HG03354 (cell line): Measurements from ENCODE around the gene TRMT11.
"Not testable (repeated sequence)": the region's sequence is repeated elsewhere in the genome, so short reads cannot be mapped to it uniquely, and the experiment has no call there.

Experiments used
- ATAC-seq: cut with Tn5 transposase; IDR thresholded peaks from one replicate; pipeline ENCODE4 v1.9.1; 2021; ENCODE audit warnings: mild to moderate bottlenecking; ENCODE audit not compliant: unreplicated experiment, poor library complexity, severe bottlenecking

Gene TRMT11

GRCh38 chr6:125986301-125987025 is at the start of gene TRMT11:
Gene TRMT11, plus strand, starts transcription at chr6:125986540. Its CDS starts 11 bp downstream, at chr6:125986551.
- peak; percentile 97 for ATAC-seq

- no peak for ATAC-seq
Measured at GRCh38 chr6:125939026-125939425, 47.3 kb upstream of the TRMT11 start.

GRCh38 chr6:125939791-125940190 is 46.5 kb upstream of the TRMT11 start:
- ATAC-seq = no peak

- ATAC-seq = no peak
Measured at GRCh38 chr6:125940247-125941041, 45.9 kb upstream of the TRMT11 start.

GRCh38 chr6:125942672-125943527 is 43.4 kb upstream of the TRMT11 start:
- no peak for ATAC-seq

- no peak for ATAC-seq
Measured at GRCh38 chr6:125943528-125944433, 42.6 kb upstream of the TRMT11 start.

- ATAC-seq = no peak
Measured at GRCh38 chr6:125944434-125944816, 41.9 kb upstream of the TRMT11 start.

- no peak for ATAC-seq
Measured at GRCh38 chr6:125944896-125945295, 41.4 kb upstream of the TRMT11 start.

- ATAC-seq = no peak
Measured at GRCh38 chr6:125945378-125946141, 40.8 kb upstream of the TRMT11 start.

GRCh38 chr6:125947615-125948014 is 38.7 kb upstream of the TRMT11 start:
- ATAC-seq = no peak

GRCh38 chr6:125948455-125948854 is 37.9 kb upstream of the TRMT11 start:
- ATAC-seq = no peak

- ATAC-seq = no peak
Measured at GRCh38 chr6:125949069-125949468, 37.3 kb upstream of the TRMT11 start.

GRCh38 chr6:125950293-125950692 is 36.0 kb upstream of the TRMT11 start:
- ATAC-seq = no peak

GRCh38 chr6:125950716-125951115 is 35.6 kb upstream of the TRMT11 start:
- not testable (repeated sequence) for ATAC-seq

- no peak for ATAC-seq
Measured at GRCh38 chr6:125951323-125951722, 35.0 kb upstream of the TRMT11 start.

GRCh38 chr6:125952764-125953501 is 33.4 kb upstream of the TRMT11 start:
- ATAC-seq = no peak

- ATAC-seq = no peak
Measured at GRCh38 chr6:125953502-125953875, 32.9 kb upstream of the TRMT11 start.

GRCh38 chr6:125954735-125955339 is 31.5 kb upstream of the TRMT11 start:
- ATAC-seq = no peak
